NCI-H526 (cell line): ENCODE data around the gene MAD2L1.

Source experiments
- DNase-seq, 2 experiments: peaks; one replicate each; lab custom pipeline; 2025; lab: John Stamatoyannopoulos, UW

MAD2L1 gene

DNA sequence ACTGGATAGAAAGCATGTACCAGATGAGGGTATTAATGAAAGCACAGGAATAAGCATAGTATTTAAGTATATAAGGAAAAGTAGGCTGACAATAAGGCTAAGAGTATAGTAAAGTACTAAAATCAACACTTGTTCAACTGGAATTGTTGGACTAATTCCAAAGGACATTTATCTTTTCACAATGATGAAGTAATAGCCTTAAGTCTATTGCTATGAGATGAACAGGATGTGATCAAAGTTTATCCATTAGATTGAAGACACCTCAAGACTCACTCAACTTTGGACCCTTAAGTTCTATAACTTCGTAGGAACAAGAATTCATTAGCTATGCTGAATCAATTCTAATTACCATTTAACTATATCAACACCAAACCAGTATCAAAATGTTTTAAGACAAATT, 7.6 kb downstream of the MAD2L1 start:
- no peak for DNase-seq

DNA sequence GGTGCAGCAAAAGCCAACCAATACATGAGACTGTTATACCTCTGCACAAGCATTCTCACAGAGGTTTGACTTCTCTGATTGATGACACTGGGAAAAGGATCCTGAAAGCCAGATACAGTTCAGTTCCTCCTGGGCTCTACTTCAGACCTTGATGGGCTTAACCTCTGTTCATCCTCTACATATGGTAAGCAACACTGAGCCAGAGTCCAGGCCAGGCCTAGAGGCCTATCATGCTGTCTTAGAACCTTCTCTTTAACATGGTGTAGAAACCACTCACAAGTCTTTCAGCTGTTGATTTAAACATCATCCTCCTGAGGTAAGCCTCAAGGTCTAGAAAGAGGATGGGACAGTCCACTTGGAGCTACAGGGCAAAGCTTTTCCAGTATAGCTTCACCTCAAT, 9.2 kb downstream of the MAD2L1 start:
- no peak for DNase-seq

DNA sequence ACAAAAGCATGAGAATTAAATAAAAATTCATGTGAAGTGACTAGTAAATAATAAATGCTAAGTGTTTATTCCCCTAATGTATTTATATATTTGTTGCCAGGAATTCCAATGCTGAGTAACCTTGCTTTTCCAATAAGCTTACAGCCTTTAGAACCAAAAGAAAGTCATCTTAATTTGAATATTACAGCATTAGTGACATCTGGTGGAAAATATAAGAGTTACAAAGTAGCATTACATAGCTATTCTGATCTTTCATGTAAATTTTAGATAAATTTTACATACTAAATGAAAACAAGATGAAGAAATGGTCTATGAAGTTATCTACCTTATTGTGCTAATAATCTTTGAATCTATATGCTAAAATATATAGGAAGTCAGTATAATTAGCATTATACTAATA, 10.4 kb downstream of the MAD2L1 start:
- DNase-seq, result peak; percentile 48 to 51

DNA sequence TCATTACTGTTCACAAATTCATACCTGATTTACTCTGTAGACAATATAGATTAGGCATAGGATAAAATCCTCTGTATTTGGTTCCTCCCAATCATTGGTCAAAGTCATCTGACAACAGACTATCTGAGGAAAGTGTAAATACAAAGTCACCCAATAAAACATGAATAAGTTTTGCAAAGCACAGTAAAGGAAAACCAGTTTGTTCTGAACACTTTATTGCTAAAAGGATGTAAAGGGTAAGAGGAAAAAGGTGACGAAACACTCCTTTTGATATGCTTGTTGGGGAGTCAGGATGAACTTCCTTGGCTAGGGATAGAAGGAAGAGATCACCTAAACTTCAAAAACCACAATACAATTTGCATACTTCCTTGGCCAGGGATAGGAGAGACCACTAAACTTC, 10.9 kb downstream of the MAD2L1 start:
- DNase-seq, result no peak

DNA sequence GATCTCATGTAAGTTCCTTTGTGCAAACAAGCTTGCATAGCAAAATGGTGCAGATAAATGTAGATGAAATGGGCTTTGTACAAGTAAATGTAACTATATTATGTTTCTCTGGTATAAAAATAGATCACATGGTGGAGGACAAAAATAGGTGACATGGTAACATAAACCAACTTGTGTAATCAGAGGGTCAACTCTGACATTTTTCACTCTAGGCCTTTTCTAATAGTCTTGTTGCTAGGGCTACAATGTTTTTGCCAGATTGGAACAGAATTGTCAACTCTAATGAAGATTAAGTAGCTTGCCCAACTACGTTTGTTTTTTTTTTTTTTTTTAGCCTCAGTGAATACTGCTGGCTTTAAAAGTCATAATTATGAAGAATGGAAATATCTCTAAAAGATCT, 11.5 kb downstream of the MAD2L1 start:
- DNase-seq, result no peak

DNA sequence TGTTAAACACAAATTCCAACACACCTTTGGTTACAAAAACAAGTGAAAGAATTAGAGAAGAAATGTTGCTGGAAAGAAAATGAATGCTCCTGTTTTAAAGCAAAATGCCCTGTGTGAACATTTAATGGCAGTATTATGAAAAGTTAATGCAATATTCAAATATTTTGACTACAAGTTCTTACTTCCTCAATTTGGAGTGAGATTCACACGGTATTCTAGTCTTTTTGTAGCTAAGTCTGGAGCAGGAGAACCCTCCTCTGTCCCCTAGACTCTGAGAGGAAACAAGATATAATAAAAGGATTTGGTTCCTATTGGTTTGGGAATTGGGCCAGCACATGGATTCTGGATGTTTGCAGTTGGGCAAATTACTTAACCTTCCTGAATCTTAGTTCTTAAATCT, 12.7 kb downstream of the MAD2L1 start:
- no peak for DNase-seq

DNA sequence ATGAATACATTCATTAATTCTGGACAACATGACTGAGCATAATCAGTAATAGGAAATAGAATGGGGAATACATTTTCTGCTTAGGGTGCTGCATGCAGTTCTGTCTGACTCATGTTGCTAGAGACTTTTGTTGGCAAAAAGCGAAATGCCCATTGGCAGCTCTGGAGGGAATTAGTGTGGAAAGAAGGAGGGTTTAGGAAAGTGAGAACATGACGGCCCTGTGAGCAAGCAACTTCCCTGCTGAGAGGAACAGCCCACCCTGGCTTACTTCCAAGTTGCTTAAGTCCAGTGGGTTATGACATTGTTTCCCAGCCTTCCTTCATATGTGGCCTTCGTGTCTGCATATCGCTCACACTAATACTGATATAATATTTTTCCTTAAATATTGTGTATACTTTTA, 13.8 kb downstream of the MAD2L1 start:
- no peak for DNase-seq

DNA sequence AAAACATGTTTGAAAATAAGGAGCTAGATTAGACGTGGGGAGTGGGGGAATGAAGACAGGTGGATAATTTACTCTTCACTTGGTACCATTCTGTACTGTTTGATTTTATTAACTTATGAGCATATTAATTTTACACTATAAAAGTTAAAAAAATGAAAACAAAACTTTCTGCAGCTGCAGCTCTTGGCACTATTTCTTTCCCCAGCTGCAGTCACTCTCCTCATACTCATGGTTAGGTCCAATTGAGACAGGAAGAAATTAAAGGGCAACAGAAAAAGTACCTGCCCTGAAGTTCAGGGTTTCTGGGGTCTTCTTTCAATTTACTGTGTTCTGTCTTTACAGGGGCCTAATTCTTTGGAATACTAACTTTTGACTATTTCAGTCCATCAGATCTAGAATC, 15.4 kb downstream of the MAD2L1 start:
- DNase-seq, result no peak

DNA sequence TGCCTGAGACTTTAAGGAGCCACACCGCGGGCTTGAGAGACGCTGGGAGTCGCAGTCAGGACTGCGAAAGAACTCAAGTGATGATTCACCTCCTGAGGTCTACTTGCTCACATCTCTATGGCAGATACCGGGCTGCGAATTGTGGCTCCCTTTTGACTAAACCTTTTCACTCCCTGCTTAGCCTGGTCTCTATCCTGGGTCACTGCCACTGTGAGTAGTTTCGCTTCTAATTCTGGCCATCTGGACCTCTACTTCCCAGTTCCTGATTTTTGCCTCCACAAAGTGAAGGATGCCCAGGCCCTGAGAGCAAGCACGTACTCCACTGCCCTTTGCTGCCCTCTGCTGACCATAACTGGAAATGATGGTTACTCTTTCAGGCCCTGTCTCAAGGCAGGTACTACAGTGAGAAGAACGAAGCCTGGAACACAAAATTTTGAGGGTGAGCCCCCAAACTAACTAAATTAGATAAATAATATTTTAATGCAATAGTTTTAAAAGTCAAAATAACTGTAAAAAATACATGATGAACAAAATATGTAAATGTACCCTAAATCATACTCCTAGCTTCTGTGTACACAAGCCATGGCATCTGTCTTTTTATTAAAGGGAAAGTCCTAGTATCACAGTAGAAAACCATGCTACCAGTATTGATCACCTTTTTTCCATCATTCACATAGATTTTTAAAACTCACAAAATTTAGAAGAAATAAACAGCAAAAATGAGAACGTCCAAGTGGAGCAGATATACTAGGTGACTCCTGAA, 16.7 kb downstream of the MAD2L1 start:
- DNase-seq, result peak; percentile 44 to 86

DNA sequence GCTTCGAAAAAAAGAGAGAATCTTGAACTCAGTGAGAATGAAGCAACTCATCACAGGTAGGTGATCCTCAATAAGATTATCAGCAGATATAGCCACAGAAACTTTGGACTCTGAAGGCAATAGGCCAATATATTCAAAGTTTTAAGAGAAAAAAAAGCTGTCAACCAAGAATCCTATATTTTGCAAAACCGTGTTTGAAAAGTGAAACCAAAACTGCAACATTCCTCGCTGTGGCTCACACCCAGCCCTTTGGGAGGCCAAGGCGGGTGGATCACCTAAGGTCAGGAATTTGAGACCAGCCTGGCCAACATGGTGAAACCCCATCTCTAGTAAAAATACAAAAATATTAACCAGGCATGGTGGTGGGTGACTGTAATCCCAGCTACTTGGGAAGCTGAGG, 22.8 kb downstream of the MAD2L1 start:
- DNase-seq, result no peak

DNA sequence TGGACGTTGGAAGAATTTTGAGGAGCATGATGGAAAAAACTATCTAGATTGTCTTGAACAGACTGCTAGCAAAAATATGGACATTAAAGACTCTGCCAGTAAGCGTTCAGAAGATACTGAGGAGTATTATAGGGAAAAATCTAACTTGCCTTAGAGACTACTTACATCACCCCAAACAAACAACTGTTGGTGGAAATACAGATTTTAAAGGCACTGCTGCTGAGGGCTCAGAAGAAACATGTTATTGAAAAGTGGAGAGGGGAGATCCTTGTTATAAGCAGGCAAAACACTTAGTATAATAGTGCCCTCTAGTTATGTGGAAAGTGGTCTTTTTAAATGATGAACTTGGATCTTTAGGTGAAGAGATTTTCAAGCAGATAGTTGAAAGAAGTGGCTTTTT, 29.2 kb downstream of the MAD2L1 start:
- no peak for DNase-seq

DNA sequence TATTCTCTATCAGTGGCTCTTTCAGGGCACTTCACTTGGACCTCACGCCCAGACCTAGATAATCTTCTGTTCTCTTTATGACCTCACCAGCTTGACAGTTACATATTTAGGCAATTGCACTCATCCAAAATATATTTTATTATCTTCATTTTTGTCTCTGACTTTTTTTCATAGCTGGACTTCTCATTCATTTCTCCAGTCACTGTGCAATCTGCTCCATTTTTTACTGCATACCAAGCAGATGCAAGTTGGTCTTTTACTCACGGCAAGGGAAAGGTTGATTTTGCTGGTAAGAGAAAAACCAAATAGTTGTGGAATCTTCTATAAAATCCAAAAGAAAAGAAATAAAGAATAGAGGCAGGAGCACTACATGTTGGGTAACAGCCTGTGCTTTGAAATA, 31.7 kb downstream of the MAD2L1 start:
- no peak for DNase-seq

DNA sequence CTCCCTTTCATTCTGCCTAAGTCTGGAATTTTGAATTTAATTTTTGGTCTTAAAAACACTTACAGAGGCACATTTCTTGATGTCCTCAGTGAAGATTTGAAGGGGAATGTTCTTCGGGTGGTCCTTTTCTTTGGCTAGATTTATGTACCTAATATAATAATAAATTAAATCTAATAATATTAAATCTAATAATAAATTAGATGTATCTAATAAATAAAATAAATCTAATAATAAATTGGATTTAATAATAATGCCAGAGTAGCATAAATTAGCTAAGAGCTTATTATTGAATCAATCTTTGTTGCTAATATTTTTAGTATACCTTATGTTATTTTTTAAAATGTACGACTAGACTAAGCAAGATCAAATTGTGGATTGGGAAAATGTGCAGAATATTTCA, 39.8 kb downstream of the MAD2L1 start:
- DNase-seq, result no peak

DNA sequence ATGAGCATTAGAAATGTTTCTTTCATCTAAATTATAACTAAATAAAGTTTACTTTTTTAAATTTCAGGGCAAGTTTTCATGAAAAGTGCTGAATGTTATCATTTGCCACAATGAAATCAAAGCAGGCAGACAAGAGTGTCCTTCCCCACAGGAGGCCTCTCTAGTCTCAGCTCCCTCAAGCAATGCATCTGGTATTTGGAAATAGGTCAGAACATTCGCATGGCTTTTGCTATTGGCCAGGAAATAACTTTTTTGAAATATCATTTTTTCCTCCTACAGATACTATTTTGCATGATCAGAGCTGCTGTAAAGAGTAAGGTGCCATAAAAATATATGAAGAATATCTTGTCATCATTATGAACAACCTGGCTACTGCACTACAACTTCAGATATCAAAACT, 41.1 kb downstream of the MAD2L1 start:
- no peak for DNase-seq

DNA sequence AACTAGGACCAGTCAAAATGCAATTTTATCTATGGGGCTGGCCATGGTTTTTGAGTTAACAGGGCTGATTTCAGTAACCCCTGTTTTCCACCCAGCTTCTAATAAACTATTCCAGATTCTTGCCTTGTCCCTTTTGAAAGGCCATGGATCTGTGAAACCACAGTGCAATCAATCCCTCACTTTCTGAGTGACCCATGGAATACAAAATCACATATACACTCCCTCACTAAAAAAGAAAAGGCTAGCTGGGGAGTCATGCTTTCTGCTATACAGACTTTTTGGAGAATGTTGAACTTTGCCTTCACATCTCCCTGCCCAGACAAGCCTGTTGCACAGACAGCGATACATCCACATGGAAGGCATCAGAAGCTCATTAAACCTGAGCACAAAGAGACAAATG, 47.9 kb downstream of the MAD2L1 start:
- DNase-seq, result no peak

DNA sequence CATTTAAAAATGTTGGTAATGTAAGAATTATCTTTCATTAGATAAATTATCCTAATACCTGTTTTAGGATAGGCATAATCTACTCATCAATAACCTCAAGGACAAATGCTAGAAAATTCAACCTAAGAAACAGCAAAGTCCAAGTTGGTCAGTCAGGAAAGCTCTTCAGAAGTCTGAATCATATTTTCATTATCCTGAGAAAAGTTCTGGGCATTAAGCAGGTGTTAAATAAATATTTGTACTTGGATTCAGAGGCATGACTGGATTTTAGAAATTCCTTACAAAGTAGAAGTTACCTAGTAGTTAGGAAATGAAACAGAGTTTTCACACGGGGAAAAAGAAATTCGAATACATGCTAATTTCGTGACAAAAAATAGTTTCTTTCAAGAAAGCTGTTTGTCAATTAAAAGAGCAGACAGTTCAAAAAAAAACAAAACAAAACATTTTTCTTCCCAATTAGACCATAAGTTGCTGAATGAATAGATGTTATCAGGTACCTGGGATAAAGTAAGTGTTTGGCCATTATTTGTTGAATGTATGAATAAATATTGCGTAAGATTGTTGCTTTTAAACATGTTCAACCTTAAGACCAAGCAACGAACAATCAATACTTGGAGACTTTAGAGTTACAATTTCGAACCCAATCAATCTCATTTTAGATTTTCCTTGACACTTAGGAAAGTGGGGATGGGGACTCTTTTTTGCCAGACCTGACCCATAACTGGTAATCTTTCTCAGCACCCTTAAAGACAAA, 48.5 kb downstream of the MAD2L1 start:
- no peak for DNase-seq

DNA sequence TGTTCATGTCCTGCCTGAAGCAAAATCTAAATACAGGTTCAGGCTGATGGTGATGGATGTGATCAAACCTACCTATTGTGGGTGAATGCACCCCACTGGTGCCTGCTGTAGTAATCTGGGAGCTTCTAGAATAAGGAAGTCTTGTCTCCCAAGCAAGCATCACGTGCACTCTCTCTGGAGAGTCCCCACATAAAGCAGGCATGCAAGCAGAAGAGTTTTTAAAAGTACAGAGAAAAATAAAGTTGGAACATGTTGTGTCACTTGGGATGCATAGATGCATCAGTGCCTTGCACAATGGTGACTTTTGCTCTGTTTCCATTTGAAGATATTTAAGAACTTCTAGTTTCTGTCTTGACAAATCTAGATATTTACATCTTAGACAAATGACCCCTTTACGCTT, 54.9 kb downstream of the MAD2L1 start:
- DNase-seq, result no peak

DNA sequence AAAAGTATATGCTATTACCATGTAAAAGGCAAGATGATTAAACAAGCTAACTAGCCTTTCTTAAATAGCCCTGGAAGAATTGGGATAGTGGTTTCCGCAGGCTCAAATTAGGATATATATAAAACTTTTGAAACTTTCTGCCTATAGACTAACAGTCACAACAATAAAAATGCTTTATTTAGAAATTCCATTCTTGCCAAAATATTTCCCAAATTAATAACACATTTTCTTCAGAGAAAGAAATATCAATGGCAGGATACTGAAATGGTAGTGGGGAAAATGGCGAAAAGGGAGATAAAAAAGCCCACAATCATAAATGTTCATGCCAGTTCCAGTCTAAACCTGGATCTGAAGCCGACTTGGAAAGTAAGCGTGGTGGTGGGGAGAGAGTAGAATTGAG, 56.0 kb downstream of the MAD2L1 start:
- DNase-seq, result no peak

DNA sequence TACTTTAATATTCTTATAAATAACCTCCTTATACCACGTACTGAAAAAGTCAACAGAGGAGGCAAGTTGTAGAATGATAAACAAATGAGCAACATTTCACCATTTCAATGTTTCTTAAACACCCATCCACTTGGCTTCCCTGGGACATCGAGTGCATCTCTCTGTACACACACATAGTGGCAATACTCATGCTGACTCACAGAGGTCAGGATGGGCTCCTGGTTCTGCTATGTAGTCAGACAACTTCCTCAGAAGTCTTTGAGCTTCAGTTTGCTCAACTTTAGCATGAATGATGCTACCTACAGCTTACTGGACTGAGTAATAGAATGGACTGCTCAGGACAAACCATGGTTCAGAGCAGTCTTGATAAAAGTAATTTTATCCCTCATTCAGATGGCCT, 56.9 kb downstream of the MAD2L1 start:
- DNase-seq, result no peak

DNA sequence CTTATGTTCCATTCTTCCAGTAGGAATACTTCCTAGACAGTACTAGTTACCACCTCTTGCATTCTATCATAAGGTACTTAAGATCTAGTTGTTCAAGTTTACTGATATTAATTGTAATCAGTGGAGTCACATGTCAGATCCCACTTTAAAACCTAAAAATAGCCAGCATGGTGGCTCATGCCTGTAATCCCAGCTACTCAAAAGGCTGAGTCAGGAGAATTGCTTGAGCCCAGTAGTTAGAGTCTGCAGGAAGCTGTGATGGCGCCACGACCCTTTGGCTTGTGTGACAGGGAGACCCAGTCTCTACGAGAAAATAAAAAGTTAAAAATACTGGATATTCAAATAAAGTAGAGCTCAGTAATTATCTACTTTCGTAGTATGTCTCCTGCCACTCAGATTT, 57.7 kb downstream of the MAD2L1 start:
- no peak for DNase-seq

DNA sequence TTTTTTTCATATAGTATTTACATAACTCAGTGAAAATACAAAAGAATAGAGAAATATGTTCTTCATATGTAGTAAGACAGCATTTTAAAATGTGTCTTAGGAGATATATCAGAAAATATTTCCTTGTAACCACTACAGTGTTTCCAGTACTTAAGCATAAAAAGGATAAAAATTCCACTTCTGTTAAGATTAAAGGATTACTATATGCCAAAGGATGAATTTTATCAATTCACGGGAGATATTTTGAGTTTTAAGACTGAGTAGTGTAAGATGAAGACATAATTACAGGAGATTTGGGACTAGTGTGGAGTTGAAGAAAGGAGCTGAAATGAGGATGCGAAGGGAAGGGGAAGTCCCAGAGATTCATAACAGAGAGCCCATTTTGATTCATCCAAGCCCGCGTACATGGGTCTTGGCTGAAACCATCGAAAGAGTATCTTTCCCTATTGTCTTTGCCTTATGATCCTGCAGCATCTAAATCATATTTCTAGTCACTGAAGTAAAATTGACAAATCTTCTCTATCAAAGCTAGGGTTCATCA, 58.7 kb downstream of the MAD2L1 start:
- no peak for DNase-seq

DNA sequence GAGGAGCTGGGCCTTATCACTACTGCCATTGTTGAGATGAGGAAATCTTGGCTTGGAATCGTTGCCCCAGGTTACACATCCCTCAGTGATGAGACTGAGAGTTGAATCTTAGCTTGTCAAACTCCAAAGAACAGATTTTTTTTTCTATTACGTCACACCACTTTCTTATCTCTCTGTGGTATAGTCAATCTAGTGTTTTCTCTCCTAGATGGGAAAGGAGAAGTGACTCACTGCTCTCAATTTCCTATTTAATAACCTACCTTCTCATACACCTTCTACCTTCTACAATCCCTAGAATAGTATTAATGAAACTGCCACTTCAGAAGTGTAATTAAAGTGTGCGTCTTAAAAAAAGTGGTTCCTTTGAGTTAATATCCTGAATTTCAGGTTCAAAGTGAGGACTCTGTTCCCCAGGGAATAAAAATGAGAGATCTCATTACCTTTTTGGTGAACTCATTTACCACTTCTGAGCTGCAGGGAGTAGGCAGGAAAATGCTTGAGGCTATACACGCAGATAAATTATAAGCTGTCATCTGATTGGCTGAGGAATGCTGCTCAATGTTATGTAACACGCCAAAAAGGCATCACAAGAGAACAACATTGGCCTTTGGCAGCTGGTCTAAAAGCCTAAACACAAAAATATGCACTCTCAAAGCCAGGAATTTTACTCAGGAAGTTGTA, 59.3 kb downstream of the MAD2L1 start:
- no peak for DNase-seq
